GM19351 (cell line): Measurements from ENCODE around the gene SP7.
A peak's percentile ranks its signal among the peaks of the same experiment; 100 is the strongest.
"Not testable (repeated sequence)": the region's sequence is repeated elsewhere in the genome, so short reads cannot be mapped to it uniquely, and the experiment has no call there.

Experiments used
- ATAC-seq: cut with Tn5 transposase; IDR thresholded peaks from one replicate; pipeline ENCODE4 v1.9.1; 2021; ENCODE audit warnings: mild to moderate bottlenecking, moderate library complexity; ENCODE audit not compliant: unreplicated experiment

Gene SP7

DNA sequence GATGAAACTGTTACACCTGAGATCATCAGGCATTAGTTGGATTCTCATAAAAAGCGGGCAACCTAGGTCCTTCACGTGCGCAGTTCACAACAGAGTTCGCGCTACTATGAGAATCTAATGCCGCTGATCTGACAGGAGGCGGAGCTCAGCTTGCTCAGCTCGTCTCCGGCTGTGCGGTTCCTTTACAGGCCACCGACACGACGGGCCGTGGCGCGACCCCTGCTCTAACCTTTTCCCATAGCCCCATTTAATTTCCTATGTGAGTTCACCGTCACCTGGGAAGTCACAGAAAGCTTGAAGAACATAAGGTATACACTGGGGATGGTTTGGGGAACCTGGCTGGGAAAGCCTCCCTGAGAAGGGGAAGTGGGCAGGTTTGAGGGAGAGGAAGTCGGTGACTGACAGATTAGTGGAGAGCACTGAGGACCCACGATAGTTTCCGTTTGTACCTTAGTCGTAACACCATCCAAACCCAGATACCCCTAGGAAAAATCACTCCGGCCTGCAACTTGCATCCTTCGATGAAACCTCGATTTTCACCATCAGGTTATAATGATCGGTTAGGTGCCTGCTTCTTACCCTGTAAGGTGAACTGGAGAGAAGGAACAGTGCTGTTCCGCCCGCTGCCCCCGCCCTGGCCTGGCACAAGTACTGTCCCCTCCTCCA, 11.9 kb downstream of the SP7 start:
- peak; percentile 31 for ATAC-seq

DNA sequence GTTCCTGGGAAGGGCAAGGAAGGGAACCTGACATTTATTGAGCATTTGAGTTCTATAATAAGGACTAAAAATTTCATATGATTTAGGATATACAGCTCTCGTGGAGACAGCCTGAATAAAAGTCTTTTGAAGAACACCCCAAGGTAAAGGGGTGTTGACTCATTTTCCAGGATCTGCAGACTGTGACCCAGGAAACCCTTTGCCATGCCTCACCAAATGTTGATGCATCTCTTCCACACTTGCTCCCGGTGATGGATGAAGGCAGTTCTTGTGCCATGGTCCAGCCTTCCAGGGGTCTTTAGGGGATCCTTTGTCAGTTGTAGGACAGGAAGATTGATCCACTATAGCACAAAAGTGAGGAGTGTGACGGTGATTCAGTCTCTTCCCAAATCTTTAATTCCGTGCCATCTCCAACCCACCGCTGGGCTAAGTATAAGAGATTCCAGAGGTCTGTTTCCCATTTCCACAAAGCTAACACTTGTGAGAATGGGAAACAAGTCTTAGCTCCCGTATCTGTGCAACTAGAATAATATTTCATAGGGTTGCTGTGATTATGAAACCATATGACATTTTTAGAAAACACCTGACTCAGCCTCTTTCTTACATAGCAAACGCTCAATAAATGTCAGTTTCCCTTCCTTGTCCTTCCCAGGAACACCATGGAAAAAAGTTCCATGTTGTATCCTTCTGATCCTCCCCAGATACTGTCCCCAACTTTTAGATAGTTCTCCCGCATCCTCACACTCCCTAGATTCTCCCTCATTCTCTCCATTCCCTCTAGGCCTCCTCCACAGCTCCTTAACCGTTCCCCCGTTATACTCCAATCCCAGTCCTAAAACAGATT, 15.6 kb downstream of the SP7 start:
- ATAC-seq, result no peak

GRCh38 chr12:53313996-53314395, 22.2 kb downstream of the SP7 start:
- ATAC-seq, result no peak

- no peak for ATAC-seq
These were observed 27.9 kb downstream of the SP7 start for GRCh38 chr12:53308276-53308675.

GRCh38 chr12:53306826-53307225, 29.3 kb downstream of the SP7 start:
- ATAC-seq, result no peak

- ATAC-seq, result no peak
These were observed 33.3 kb downstream of the SP7 start for GRCh38 chr12:53302903-53303302.

GRCh38 chr12:53300187-53300586, 36.0 kb downstream of the SP7 start:
- no peak for ATAC-seq

DNA sequence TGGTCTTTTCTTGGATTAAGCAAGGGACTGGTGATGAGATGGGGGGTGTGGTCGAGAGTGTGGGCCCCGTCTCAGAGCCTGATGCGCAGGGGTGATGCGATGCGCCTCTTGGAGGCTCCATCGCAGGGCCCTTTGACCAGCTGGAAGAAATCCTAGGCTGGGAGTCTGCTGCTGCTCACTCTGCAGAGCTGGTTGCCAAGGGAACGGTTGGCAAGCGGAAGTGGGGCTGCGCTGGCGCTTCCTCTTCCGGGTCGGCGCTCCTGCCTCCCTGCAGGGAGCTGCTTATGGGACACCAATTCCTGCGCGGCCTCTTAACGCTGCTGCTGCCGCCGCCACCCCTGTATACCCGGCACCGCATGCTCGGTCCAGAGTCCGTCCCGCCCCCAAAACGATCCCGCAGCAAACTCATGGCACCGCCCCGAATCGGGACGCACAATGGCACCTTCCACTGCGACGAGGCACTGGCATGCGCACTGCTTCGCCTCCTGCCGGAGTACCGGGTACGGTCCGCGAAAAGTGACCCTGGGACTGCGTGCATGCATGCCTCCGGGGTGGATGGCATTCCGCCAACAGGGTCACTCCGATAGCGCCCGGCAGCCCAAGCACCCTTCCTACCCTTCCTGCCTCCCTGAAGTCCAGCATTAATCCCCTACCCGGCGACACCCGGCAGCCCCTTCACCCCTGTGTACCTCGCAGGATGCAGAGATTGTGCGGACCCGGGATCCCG, 36.5 kb downstream of the SP7 start, which contains the start of gene MYG1:
MYG1 (plus strand) TSS at position 242 of the 727 bp plus-strand sequence; CDS start at position 285, 43 bp downstream.
- peak; percentile 76 for ATAC-seq

GRCh38 chr12:53299101-53299453, 37.1 kb downstream of the SP7 start:
- no peak for ATAC-seq

- ATAC-seq, result no peak
These were observed 38.0 kb downstream of the SP7 start for GRCh38 chr12:53298164-53298563.

GRCh38 chr12:53297106-53297505, 39.0 kb downstream of the SP7 start:
- ATAC-seq, result not testable (repeated sequence)

DNA sequence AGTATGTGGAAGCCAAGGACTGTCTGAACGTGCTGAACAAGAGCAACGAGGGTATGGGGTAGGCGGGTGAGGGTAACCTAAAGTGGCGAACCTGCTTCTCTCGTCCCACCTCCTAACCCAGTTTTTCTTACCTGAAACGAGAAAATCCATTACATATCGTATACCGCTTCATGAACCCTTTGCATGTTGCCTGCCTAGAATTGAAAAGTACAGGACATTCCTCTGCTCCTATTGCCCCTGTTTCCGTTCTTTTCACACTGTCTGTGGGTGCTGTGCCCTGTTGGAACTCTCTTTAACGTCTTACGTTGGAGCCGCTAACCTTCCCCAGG, 40.3 kb downstream of the SP7 start:
- no peak for ATAC-seq

- ATAC-seq, result peak; percentile 82
These were observed 40.9 kb downstream of the SP7 start, which contains the start of gene PFDN5 for GRCh38 chr12:53295070-53295890. Gene PFDN5 (plus strand): TSS chr12:53295542. CDS start chr12:53295568, 26 bp downstream.

GRCh38 chr12:53292426-53292825, 43.7 kb downstream of the SP7 start:
- no peak for ATAC-seq

- ATAC-seq, result no peak
These were observed 45.5 kb downstream of the SP7 start for GRCh38 chr12:53290661-53291060.

- no peak for ATAC-seq
These were observed 46.3 kb downstream of the SP7 start for GRCh38 chr12:53289891-53290290.

GRCh38 chr12:53288322-53288721, 47.8 kb downstream of the SP7 start:
- ATAC-seq, result no peak

DNA sequence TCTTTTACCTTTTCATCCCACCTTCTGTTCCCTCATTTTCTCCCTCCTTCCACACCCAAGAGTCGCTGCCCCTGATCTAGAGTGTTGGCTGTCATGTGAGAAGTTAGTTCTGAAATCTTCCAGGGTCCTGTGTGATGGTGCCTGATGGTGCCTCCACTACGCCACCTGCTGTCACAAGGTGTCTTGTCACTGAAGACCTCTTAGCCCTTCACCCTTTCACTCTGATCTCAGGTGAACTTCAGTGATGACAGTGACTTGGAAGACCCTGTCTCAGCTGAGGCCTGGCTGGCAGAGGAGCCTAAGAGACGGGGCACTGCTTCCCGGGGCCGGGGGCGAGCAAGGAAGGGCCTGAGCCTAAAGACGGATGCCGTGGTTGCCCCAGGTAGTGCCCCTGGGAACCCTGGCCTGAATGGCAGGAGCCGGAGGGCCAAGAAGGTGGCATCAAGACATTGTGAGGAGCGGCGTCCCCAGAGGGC, 48.4 kb downstream of the SP7 start:
- ATAC-seq, result peak; percentile 53

DNA sequence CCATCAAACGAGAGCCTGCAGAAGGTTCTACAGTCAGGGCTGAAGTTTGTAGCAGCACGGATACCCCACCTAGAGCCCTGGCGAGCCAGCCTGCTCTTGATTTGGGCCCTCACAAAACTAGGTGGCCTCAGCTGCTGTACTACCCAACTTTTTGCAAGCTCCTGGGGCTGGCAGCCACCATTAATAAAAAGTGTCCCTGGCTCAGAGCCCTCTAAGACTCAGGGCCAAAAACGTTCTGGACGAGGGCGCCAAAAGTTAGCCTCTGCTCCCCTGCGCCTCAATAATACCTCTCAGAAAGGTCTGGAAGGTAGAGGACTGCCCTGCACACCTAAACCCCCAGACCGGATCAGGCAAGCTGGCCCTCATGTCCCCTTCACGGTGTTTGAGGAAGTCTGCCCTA, 49.7 kb downstream of the SP7 start:
- no peak for ATAC-seq

- no peak for ATAC-seq
These were observed 56.2 kb downstream of the SP7 start for GRCh38 chr12:53279888-53280498.
